Measurements from ENCODE around the gene RAB33A. TPM values are rescaled to one million over a fixed set of nuclear protein-coding genes. Genes with fewer than 3 reads are reported as not detected.

RAB33A gene
- total and polyA plus RNA-seq, 9 of the 15 experiments (the other 6 are each of a cell fraction or from before 2014, with no cell fraction given), result 0.04 to 0.20 (median 0.06) TPM; not detected in 4

DNA sequence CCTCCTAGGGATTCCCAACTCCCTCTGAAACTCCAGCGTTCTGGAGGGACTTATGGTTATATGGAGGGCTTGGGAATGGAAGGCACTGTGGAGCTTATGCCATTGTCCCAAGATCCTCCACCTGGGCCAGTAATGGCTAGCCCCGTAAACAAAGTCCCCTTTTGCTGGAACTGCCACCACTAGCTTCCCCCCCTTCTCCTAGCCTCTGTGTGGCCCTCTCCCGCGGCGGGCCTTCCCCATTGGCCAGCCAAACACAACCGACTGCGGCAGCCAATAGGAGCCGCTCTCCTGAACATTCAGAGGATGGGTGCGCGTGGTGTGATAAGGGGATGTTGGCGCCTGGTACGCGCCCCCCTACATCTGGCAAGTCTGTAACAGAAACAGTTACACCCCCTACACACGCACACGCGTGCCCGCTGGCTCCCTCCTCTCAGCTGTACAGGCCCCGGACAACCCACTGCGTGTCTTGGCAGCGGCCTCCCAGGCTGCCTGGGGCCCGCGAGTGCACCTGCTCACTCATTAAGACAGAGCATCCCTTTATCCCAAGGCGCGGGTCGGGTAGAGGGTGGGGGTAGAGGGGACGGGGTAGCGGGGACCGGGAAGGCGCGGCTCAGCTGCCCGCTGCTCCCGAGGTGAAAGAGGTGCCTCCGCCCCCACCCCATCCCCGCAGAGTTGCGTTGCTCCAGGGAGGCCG is 863 bp upstream of the RAB33A start (continued):
- TF ChIP-seq, protein P1, sequence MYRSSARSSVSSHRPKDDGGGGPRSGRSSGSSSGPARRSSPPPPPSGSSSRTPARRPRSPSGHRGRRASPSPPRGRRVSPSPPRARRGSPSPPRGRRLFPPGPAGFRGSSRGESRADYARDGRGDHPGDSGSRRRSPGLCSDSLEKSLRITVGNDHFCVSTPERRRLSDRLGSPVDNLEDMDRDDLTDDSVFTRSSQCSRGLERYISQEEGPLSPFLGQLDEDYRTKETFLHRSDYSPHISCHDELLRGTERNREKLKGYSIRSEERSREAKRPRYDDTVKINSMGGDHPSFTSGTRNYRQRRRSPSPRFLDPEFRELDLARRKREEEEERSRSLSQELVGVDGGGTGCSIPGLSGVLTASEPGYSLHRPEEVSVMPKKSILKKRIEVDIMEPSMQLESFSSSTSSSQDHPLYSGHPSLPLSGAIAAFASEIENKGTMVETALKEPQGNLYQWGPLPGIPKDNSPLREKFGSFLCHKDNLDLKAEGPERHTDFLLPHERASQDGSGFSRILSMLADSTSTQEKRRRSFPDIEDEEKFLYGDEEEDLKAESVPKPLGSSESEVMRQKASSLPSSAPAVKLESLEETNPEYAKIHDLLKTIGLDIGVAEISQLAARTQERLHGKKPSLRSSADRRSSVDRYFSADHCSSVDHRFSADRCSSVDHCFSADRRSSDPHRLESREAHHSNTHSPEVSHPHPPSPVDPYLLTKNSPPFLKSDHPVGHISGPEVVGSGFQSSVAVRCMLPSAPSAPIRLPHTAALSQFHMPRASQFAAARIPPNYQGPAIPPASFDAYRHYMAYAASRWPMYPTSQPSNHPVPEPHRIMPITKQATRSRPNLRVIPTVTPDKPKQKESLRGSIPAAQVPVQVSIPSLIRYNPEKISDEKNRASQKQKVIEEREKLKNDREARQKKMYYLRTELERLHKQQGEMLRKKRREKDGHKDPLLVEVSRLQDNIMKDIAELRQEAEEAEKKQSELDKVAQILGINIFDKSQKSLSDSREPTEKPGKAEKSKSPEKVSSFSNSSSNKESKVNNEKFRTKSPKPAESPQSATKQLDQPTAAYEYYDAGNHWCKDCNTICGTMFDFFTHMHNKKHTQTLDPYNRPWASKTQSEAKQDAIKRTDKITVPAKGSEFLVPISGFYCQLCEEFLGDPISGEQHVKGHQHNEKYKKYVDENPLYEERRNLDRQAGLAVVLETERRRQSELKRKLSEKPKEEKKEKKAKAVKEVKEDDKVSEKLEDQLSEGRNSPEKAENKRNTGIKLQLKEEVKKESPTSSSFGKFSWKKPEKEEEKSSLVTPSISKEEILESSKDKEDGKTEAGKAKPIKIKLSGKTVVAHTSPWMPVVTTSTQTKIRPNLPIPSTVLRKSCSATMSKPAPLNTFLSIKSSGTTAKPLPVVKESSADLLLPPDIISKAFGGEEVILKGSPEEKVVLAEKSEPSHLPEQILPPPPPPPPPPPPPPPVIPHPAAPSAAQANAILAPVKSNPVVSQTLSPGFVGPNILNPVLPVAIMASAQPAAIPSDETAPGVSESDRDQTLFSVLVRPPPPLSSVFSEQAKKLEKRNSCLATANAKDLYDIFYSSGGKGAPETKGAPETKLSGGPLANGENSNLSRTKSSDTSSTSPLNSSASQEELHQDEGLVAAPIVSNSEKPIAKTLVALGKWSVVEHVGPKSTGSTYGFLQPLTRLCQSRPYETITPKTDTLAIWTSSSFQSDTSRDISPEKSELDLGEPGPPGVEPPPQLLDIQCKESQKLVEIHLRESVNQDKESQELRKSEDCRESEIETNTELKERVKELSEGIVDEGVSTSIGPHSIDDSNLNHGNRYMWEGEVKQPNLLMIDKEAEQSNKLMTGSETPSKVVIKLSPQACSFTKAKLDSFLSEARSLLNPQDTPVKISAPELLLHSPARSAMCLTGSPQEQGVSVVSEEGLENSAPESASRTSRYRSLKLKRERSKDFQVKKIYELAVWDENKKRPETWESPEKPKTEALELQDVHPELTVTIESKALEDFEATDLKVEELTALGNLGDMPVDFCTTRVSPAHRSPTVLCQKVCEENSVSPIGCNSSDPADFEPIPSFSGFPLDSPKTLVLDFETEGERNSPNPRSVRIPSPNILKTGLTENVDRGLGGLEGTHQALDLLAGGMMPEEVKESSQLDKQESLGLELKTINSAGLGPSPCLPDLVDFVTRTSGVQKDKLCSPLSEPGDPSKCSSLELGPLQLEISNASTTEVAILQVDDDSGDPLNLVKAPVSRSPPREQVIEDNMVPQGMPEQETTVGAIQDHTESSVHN (IDR thresholded peaks at IDR 0.05; ENCODE audit: borderline replicate concordance in 1 of 2, low read depth in 1 of 2), result no peak
- TF ChIP-seq HNRNPL (IDR thresholded peaks at IDR 0.05; ENCODE audit: low read depth, low read length) (no peak), ZFP30 (CRISPR knock-in tag; IDR thresholded peaks at IDR 0.05; ENCODE audit: borderline replicate concordance) (no peak), XRCC4 (IDR thresholded peaks at IDR 0.05; ENCODE audit: extremely low read depth, insufficient read depth, insufficient read length) (no peak)
- TF ChIP-seq, protein P2, sequence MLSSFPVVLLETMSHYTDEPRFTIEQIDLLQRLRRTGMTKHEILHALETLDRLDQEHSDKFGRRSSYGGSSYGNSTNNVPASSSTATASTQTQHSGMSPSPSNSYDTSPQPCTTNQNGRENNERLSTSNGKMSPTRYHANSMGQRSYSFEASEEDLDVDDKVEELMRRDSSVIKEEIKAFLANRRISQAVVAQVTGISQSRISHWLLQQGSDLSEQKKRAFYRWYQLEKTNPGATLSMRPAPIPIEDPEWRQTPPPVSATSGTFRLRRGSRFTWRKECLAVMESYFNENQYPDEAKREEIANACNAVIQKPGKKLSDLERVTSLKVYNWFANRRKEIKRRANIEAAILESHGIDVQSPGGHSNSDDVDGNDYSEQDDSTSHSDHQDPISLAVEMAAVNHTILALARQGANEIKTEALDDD (IDR thresholded peaks at IDR 0.05), result no peak

Measured in K562 (cell line).